Occipital lobe (tissue), 3 donors: ENCODE results near the gene SCAP. TPM values are rescaled to one million over a fixed set of nuclear protein-coding genes. Genes with fewer than 3 reads are reported as not detected.

Experiments used
- DNase-seq: peaks from one replicate; lab custom pipeline; 2025; lab: John Stamatoyannopoulos, UW
- small RNA-seq: library from RNA; depleted of rRNA; stranded (forward); fragments of <200 nt; gene quantifications from one replicate; pipeline ENCODE3, GENCODE V24; 2014
- total RNA-seq: library from RNA; depleted of rRNA; stranded (reverse); fragments of >200 nt; gene quantifications from one replicate; pipeline ENCODE4 v1.2.3, GENCODE V29; 2014

The SCAP gene
- total RNA-seq, 1 donor from 2014 or later = 82.0 TPM

DNA sequence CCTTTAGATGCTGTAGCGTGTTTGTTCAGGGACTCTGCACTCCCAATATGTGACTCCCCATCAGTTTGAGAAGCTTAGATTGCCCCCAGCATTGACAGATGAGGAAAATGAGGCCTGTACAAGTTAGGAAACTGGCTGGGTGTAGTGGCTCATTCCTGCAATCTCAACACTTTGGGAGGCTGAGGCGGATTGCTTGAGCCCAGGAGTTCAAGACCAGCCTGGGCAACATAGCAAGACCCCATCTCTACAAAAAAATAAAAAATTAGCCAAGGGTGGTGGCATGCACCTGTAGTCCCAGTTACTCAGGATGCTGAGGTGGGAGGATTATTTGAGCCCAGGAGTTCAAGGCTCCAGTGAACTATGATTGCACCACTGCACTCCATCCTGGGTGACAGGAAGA, 108.9 kb downstream of the SCAP start:
- DNase-seq = no peak

- DNase-seq = no peak
Observed at GRCh38 chr3:47365213-47366153, 110.3 kb downstream of the SCAP start.

Small RNAs within 50 kb of the gene (small RNA-seq; reads per million reads assigned to genes)
- gene AC099778.2 = not detected

Other genes starting within 250 kb of the SCAP start
- 3.1 TPM for gene KIF9, start 193.1 kb downstream of the SCAP start, total RNA-seq
- gene KLHL18, start 193.0 kb downstream of the SCAP start, total RNA-seq = 26.5 TPM
- gene PTPN23, start 94.9 kb downstream of the SCAP start, total RNA-seq = 17.5 TPM
- gene ELP6, start 37.8 kb upstream of the SCAP start, total RNA-seq = 23.4 TPM
- gene CSPG5, start 102.9 kb upstream of the SCAP start, total RNA-seq = 131 TPM